ENCODE results near the gene P2RY14. TPM values are rescaled to one million over a fixed set of nuclear protein-coding genes. Genes with fewer than 3 reads are reported as not detected.

Gene P2RY14
- total RNA-seq, 1 donor from 2014 or later, result 0.11 TPM

DNA sequence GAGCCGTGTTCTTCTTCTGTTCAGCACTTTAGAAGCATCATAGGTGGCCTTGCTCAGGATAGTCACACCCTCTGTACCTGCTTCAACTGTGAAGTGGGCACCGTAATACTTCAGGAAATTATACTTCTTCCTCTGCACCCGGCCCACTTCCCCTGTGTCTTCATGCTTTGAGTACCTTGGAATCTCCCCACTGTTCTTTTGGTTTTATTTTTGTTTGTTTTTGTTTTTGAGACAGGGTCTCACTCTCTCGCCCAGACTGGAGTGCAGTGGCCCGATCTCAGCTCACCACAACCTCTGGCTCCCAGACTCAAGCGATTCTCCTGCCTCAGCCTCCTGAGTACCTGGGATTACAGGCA lies 1.7 kb downstream of the P2RY14 start:
- H3K9ac ChIP-seq (ENCODE audit: low read length), result no peak overlapping the region
- H3K4me3 ChIP-seq (ENCODE audit: insufficient read depth, low read depth, low read length), result no peak overlapping the region
- Mint-ChIP-seq H3K36me3 (ENCODE audit: low read depth, unreplicated experiment) (no peaks in the 10 kb centered on the region), H3K27ac (ENCODE audit: unreplicated experiment) (no peak overlapping the region), H3K4me1 (ENCODE audit: low read depth, unreplicated experiment) (peaks cover 2% of the 10 kb centered on the region), H3K27me3 (ENCODE audit: low read depth, unreplicated experiment) (no peaks in the 10 kb centered on the region), H3K4me3 (ENCODE audit: unreplicated experiment) (no peak overlapping the region), H3K9me3 (ENCODE audit: unreplicated experiment) (no peaks in the 10 kb centered on the region)
- H3K4me2 ChIP-seq (ENCODE audit: low read length), result no peak overlapping the region
- H3K4me1 ChIP-seq (ENCODE audit: insufficient read depth, low read length), result no peaks in the 10 kb centered on the region
- no peak overlapping the region for H2AFZ ChIP-seq (ENCODE audit: low read depth, low read length)
- H4K20me1 ChIP-seq (ENCODE audit: insufficient read depth, low read length), result no peaks in the 10 kb centered on the region
- H3K36me3 ChIP-seq (ENCODE audit: insufficient read depth, low read length), result no peaks in the 10 kb centered on the region
- no peaks in the 10 kb centered on the region for H3K27me3 ChIP-seq (ENCODE audit: insufficient read depth, low read length)
- no peak for DNase-seq (ENCODE audit: low read depth)
- TF ChIP-seq CTCF (IDR thresholded peaks at IDR 0.05; ENCODE audit: insufficient read depth, low read depth, low read length) (no peak), EZH2 (IDR thresholded peaks at IDR 0.05; ENCODE audit: insufficient read depth, low read length) (no peak)
- H3K9me3 ChIP-seq (ENCODE audit: insufficient read depth, low read depth, low read length), result no peaks in the 10 kb centered on the region
- no peak for FAIRE-seq
- no peaks in the 10 kb centered on the region for H3K79me2 ChIP-seq (ENCODE audit: insufficient read depth, low read length)
- no peak overlapping the region for H3K27ac ChIP-seq (ENCODE audit: low read depth, low read length)

- H3K4me3 Mint-ChIP-seq (ENCODE audit: unreplicated experiment), result no peak overlapping the region
- H3K4me1 Mint-ChIP-seq (ENCODE audit: low read depth, unreplicated experiment), result peaks cover 2% of the 10 kb centered on the region
- H4K20me1 ChIP-seq (ENCODE audit: insufficient read depth, low read length), result no peaks in the 10 kb centered on the region
- DNase-seq (ENCODE audit: low read depth) (no peak), FAIRE-seq (no peak)
- H3K9ac ChIP-seq (ENCODE audit: low read length), result no peak overlapping the region
- H3K27me3 Mint-ChIP-seq (ENCODE audit: low read depth, unreplicated experiment), result no peaks in the 10 kb centered on the region
- no peaks in the 10 kb centered on the region for H3K9me3 ChIP-seq (ENCODE audit: insufficient read depth, low read depth, low read length)
- no peak for TF ChIP-seq EZH2 (IDR thresholded peaks at IDR 0.05; ENCODE audit: insufficient read depth, low read length)
- no peak for TF ChIP-seq CTCF (IDR thresholded peaks at IDR 0.05; ENCODE audit: insufficient read depth, low read depth, low read length)
- no peaks in the 10 kb centered on the region for H3K9me3 Mint-ChIP-seq (ENCODE audit: unreplicated experiment)
- no peaks in the 10 kb centered on the region for H3K36me3 Mint-ChIP-seq (ENCODE audit: low read depth, unreplicated experiment)
- H3K27ac Mint-ChIP-seq (ENCODE audit: unreplicated experiment), result no peak overlapping the region
- H3K36me3 ChIP-seq (ENCODE audit: insufficient read depth, low read length), result no peaks in the 10 kb centered on the region
- H3K79me2 ChIP-seq (ENCODE audit: insufficient read depth, low read length), result no peaks in the 10 kb centered on the region
- H3K27me3 ChIP-seq (ENCODE audit: insufficient read depth, low read length), result no peaks in the 10 kb centered on the region
- no peak overlapping the region for H3K4me3 ChIP-seq (ENCODE audit: insufficient read depth, low read depth, low read length)
- no peak overlapping the region for H3K4me2 ChIP-seq (ENCODE audit: low read length)
- no peak overlapping the region for H3K27ac ChIP-seq (ENCODE audit: low read depth, low read length)
- no peaks in the 10 kb centered on the region for H3K4me1 ChIP-seq (ENCODE audit: insufficient read depth, low read length)
- H2AFZ ChIP-seq (ENCODE audit: low read depth, low read length), result no peak overlapping the region
Observed at GRCh38 chr3:151276038-151276686, 2.2 kb downstream of the P2RY14 start.

DNA sequence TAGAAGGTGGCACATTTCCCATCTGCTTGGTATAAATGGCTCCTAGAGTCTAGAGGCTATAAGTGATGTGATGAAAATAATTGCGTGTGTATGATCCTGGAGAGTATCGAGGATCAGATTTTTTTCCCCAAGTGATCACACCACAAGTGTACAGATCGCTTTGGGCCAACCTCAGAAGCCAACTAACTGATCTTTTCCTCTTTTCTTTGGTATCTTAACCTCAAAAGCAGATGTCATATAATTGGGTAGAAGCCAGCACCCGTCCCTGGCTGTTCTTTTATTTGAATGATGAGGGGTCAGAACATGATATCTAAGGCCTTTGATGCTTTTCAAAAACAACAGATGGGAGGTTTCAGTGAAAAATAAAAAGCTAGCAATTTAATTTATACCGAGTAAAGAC lies 3.3 kb downstream of the P2RY14 start:
- Histone ChIP-seq H3K36me3 (ENCODE audit: insufficient read depth, low read length) (no peaks in the 10 kb centered on the region), H3K79me2 (ENCODE audit: insufficient read depth, low read length) (no peaks in the 10 kb centered on the region), H4K20me1 (ENCODE audit: insufficient read depth, low read length) (no peaks in the 10 kb centered on the region), H3K4me3 (ENCODE audit: insufficient read depth, low read depth, low read length) (no peak overlapping the region), H3K4me1 (ENCODE audit: insufficient read depth, low read length) (no peaks in the 10 kb centered on the region), H3K4me2 (ENCODE audit: low read length) (no peak overlapping the region), H2AFZ (ENCODE audit: low read depth, low read length) (no peak overlapping the region), H3K27ac (ENCODE audit: low read depth, low read length) (no peak overlapping the region), H3K27me3 (ENCODE audit: insufficient read depth, low read length) (no peaks in the 10 kb centered on the region), H3K9ac (ENCODE audit: low read length) (no peak overlapping the region), H3K9me3 (ENCODE audit: insufficient read depth, low read depth, low read length) (no peaks in the 10 kb centered on the region)
- FAIRE-seq (no peak), DNase-seq (ENCODE audit: low read depth) (no peak)
- no peaks in the 10 kb centered on the region for H3K36me3 Mint-ChIP-seq (ENCODE audit: low read depth, unreplicated experiment)
- no peaks in the 10 kb centered on the region for H3K27me3 Mint-ChIP-seq (ENCODE audit: low read depth, unreplicated experiment)
- no peak overlapping the region for H3K4me3 Mint-ChIP-seq (ENCODE audit: unreplicated experiment)
- no peak overlapping the region for H3K27ac Mint-ChIP-seq (ENCODE audit: unreplicated experiment)
- H3K4me1 Mint-ChIP-seq (ENCODE audit: low read depth, unreplicated experiment), result peaks cover 2% of the 10 kb centered on the region
- no peaks in the 10 kb centered on the region for H3K9me3 Mint-ChIP-seq (ENCODE audit: unreplicated experiment)
- TF ChIP-seq EZH2 (IDR thresholded peaks at IDR 0.05; ENCODE audit: insufficient read depth, low read length), result no peak
- TF ChIP-seq CTCF (IDR thresholded peaks at IDR 0.05; ENCODE audit: insufficient read depth, low read depth, low read length), result no peak

All from astrocyte (in vitro differentiated cells and primary cell).